Type B pancreatic cell (in vitro differentiated cells): ENCODE data around the gene CCDC86. TPM values are rescaled to one million over a fixed set of nuclear protein-coding genes. Genes with fewer than 3 reads are reported as not detected.

ENCODE experiments used
- DNase-seq: peaks from one replicate; pipeline ENCODE4 v3.0.0; 2021; ENCODE audit warnings: mixed read lengths; ENCODE audit not compliant: unreplicated experiment; ENCODE audit errors: extremely low spot score
- H3K27ac Mint-ChIP-seq: 2 replicates; pipeline ENCODE4 v1.8.0; 2021; ENCODE audit warnings: mild to moderate bottlenecking, mixed read lengths
- H3K27me3 Mint-ChIP-seq: 2 replicates; pipeline ENCODE4 v1.8.0; 2021; ENCODE audit warnings: mixed read lengths
- H3K36me3 Mint-ChIP-seq: 2 replicates; pipeline ENCODE4 v1.8.0; 2021; ENCODE audit warnings: mixed read lengths
- H3K4me1 Mint-ChIP-seq: one replicate; pipeline ENCODE4 v1.8.0; 2021; ENCODE audit warnings: mixed read lengths; ENCODE audit not compliant: unreplicated experiment
- H3K4me3 Mint-ChIP-seq: 2 replicates; pipeline ENCODE4 v1.8.0; 2021; ENCODE audit warnings: mild to moderate bottlenecking, mixed read lengths
- H3K9me3 Mint-ChIP-seq: 2 replicates; pipeline ENCODE4 v1.8.0; 2021; ENCODE audit warnings: mixed read lengths
- CTCF ChIP-seq: fragments of 200-600 bp; sonication (generic); conservative IDR thresholded peaks from 2 replicates; pipeline ENCODE4 v1.5.0; 2021; ENCODE audit warnings: antibody characterized with exemption, mild to moderate bottlenecking
- total RNA-seq: library from RNA; stranded (reverse); gene quantifications from 2 replicates; pipeline ENCODE4 v1.2.1, GENCODE V29; 2021; ENCODE audit warnings: low replicate concordance

Gene CCDC86
- total RNA-seq, 1 donor from 2014 or later = 31.1 TPM

GRCh38 chr11:60831501-60832079 is 10.3 kb upstream of the CCDC86 start:
- no peak overlapping the region for H3K27ac Mint-ChIP-seq
- H3K4me3 Mint-ChIP-seq = no peak overlapping the region
- no peaks in the 10 kb centered on the region for H3K4me1 Mint-ChIP-seq
- TF ChIP-seq CTCF = no peak
- no peaks in the 10 kb centered on the region for H3K9me3 Mint-ChIP-seq
- peaks cover 31% of the 10 kb centered on the region for H3K27me3 Mint-ChIP-seq
- DNase-seq = no peak
- H3K36me3 Mint-ChIP-seq = no peaks in the 10 kb centered on the region

- DNase-seq = no peak
- Mint-ChIP-seq H3K27me3 (peaks cover 31% of the 10 kb centered on the region), H3K9me3 (no peaks in the 10 kb centered on the region), H3K27ac (no peak overlapping the region), H3K36me3 (no peaks in the 10 kb centered on the region), H3K4me3 (no peak overlapping the region), H3K4me1 (no peaks in the 10 kb centered on the region)
- TF ChIP-seq CTCF = no peak
Measured at GRCh38 chr11:60834742-60835533, 7.0 kb upstream of the CCDC86 start.

- Mint-ChIP-seq H3K4me1 (no peaks in the 10 kb centered on the region), H3K9me3 (no peaks in the 10 kb centered on the region), H3K27me3 (peaks cover 31% of the 10 kb centered on the region), H3K36me3 (no peaks in the 10 kb centered on the region), H3K4me3 (no peak overlapping the region), H3K27ac (no peak overlapping the region)
- DNase-seq = no peak
- TF ChIP-seq CTCF = no peak
Measured at GRCh38 chr11:60835534-60835846, 6.4 kb upstream of the CCDC86 start.

- Mint-ChIP-seq H3K27ac (no peak overlapping the region), H3K36me3 (no peaks in the 10 kb centered on the region), H3K4me3 (no peak overlapping the region), H3K27me3 (peaks cover 28% of the 10 kb centered on the region), H3K9me3 (no peaks in the 10 kb centered on the region), H3K4me1 (peaks cover 10% of the 10 kb centered on the region)
- no peak for TF ChIP-seq CTCF
- no peak for DNase-seq
Measured at GRCh38 chr11:60836866-60837515, 4.9 kb upstream of the CCDC86 start.

GRCh38 chr11:60838132-60838531 is 3.8 kb upstream of the CCDC86 start:
- Mint-ChIP-seq H3K4me3 (no peak overlapping the region), H3K27me3 (peaks cover 19% of the 10 kb centered on the region), H3K4me1 (peaks cover 14% of the 10 kb centered on the region), H3K27ac (no peak overlapping the region), H3K36me3 (no peaks in the 10 kb centered on the region), H3K9me3 (no peaks in the 10 kb centered on the region)
- DNase-seq = no peak
- peak; percentile 60 for TF ChIP-seq CTCF
